Stimulated activated CD8-positive, alpha-beta memory T cell treated with anti-CD3 and anti-CD28 coated beads, Interleukin-7, amount 100 ng/mL, for 4 hours (primary cell): ENCODE data around the gene PHETA1.
A peak's percentile ranks its signal among the peaks of the same experiment; 100 is the strongest.
"Not testable (repeated sequence)": the region's sequence is repeated elsewhere in the genome, so short reads cannot be mapped to it uniquely, and the experiment has no call there.

Experiments used
- DNase-seq, 2 donors: peaks; one replicate each; pipeline ENCODE4 v3.0.0-alpha.2; 2020; ENCODE audit warnings: low read depth in 2 of 2

PHETA1 gene

GRCh38 chr12:111405149-111405858 is 36.4 kb upstream of the PHETA1 start:
- DNase-seq, result peak; percentile 98 to 99

- DNase-seq, result peak; percentile 85 to 90
Observed at GRCh38 chr12:111404362-111405148, 35.7 kb upstream of the PHETA1 start.

DNA sequence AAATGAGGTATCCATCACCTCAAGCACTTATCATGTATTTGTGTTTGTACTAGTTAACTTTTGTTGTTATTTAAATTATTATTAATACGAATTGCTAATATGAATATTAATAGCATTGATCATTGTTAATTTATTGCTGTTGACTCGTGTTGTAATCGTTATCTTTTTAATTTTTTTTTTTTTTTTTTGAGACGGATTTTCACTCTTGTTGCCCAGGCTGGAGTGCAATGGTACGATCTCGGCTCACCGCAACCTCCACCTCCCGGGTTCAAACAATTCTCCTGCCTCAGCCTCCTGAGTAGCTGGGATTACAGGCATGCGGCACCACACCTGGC is 33.6 kb upstream of the PHETA1 start:
- not testable (repeated sequence) for DNase-seq

DNA sequence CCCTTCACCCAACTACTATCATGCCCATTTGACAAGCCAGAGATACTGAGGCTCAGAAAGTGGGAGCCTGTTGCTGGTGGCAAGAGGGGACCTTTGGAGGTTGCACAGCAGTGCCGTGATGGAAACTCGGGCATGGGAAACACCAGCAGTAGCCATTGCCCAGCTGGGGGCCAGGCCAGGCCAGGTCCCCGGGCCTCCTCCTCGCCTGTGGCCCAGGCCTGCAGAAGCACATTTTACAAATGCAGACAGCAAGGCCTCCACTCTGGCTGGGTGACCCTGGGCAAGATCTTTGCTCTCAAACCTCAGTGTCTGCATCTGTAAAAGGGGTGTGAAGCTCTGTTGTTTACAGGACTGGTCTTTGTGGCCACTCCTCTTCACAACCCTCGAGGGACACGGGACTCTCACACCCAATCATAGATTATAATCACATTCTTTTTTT is 32.3 kb upstream of the PHETA1 start:
- DNase-seq, result no peak

DNA sequence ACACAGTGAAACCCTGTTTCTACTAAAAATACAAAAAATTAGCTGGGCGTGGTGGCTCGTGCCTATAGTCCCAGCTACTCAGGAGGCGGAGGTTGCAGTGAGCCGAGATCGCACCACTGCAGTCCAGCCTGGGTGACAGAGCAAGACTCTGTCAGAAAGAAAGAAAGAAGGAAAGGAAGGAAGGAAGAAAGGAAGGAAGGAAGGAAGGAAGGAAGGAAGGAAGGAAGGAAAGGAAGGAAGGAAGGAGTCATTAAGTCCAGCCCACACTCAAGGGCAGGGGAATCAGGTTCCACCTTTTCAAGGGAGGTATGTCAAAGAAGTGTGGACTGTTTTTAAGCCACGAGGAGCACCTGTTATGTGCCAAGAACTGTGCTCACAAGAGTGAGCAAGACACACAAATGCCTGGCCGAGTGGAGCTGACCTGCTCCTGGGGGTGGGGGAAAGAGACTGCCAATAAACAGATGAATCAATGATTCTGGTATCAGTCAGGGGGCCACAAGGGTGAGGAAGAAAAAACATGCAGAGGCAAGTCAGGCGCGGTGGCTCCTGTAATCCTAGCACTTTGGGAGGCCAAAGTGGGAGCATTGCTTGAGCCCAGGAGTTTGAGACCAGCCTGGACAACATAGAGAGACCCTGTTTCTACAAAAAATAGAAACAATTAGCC is 31.0 kb upstream of the PHETA1 start:
- DNase-seq, result not testable (repeated sequence)

DNA sequence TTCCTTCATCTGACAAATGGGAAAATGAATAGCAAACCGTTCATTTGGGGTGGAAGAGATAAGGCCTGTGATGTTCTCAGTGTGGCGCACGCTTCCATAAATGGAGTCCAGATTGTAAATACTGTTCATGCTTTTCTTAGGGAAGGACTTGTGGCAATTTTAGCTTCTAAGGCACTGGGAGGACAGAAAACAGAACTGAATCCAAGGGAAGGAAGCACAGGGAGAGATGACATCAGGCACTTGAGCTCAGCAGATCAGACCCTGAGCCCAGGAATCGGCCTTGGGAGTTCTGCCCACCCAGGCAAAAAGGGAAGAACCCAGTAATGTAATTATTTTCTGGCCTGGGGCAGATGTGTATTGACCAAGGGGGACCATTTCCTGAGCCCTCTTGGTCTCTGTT is 29.6 kb upstream of the PHETA1 start:
- DNase-seq, result no peak

GRCh38 chr12:111396726-111397445 is 28.0 kb upstream of the PHETA1 start:
- DNase-seq, result peak; percentile 61 to 80

DNA sequence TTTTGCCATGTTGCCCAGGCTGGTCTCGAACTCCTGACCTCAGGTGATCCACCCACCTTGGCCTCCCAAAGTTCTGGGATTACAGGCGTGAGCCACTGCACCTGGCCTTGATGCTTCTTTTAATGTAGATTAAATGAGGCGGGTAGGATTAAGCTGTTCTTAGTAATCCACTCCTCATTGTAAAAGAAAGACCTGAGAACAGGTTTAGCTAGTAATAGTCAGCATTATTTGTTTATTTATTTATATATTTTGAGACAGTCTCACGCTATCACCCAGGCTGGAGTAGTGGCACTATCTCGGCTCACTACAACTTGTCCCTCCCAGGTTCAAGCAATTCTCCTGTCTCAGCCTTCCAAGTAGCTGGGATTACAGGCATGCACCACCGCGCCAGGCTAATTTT is 27.4 kb upstream of the PHETA1 start:
- not testable (repeated sequence) for DNase-seq

DNA sequence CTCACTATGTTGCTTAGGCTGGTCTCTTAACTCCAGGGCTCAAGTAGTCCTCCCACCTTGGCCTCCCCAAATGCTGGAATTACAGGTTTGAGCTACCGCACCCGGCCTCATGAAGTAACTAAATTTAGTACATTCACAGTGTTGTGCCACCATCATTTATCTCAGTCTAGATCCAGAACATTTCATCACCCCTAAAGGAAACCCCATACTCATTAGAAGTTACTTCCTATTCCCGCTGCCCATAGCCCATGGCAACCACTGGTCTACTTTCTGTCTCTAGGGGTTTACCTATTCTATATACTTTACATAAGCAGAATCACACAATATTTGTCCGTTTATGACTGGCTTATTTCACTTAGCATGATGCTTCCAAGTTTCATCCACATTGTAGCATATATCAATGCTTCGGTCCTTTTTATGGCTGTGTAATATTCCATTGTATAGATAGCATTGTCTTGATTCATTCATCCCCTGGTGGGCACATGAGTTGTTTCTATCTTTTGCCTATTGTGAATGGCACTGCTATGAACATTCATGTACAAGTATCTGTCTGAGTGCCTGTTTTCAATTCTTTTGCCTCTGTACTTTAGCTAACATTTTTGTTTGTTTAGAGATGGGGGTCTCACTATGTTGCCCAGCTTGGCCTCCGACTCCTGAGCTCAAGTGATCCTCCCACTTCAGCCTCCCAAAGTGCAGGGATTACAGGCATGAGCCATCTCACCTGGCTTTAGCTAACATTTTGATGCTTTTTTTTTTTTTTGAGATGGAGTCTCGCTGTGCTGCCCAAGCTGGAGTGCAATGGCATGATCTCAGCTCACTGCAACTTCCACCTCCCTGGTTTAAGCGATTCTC is 26.7 kb upstream of the PHETA1 start:
- DNase-seq, result no peak

GRCh38 chr12:111394480-111394879 is 25.6 kb upstream of the PHETA1 start:
- DNase-seq, result no peak

GRCh38 chr12:111393700-111394300 is 24.9 kb upstream of the PHETA1 start:
- DNase-seq, result no peak

DNA sequence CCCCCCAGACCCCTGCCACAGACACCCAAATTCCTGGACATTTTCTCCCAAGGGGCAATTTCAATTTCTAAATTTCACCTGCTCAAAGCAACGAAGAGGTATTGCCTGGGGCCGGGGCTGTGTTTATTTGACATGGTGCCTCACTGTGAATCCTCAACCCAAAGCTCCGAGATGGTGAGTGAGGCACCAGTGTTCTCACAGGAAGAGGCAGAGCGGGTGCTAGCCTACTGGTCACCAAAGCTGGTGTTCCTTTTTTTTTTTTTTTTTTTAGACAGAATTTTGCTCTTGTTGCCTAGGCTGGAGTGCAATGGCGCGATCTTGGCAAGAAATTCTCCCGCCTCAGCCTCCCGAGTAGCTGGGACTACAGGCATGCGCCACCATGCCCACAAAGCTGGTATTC is 22.0 kb upstream of the PHETA1 start:
- DNase-seq, result no peak

GRCh38 chr12:111389635-111390034 is 20.7 kb upstream of the PHETA1 start:
- DNase-seq, result no peak

GRCh38 chr12:111387747-111388323 is 18.9 kb upstream of the PHETA1 start:
- no peak for DNase-seq

DNA sequence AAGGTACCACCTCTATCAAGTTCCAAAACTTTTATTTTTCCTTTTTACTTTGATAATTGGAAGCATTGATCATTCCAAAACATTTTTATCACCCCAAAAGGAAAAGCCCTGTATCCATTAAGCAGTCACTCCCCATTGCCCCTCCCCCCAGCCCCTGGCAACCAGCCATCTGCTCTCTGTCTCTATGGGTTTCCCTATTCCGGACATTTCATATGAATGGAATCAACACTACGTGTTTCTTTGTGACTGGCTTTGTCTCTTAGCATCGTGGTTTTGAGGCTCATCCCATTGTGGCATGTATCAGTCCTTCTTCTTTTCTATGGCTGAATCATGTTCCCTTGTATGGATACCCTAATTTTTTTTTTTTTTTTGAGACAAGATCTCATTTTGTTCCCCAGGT is 18.0 kb upstream of the PHETA1 start:
- no peak for DNase-seq

GRCh38 chr12:111384596-111384995 is 15.7 kb upstream of the PHETA1 start:
- DNase-seq, result no peak

GRCh38 chr12:111379942-111380554 is 11.2 kb upstream of the PHETA1 start:
- no peak for DNase-seq

DNA sequence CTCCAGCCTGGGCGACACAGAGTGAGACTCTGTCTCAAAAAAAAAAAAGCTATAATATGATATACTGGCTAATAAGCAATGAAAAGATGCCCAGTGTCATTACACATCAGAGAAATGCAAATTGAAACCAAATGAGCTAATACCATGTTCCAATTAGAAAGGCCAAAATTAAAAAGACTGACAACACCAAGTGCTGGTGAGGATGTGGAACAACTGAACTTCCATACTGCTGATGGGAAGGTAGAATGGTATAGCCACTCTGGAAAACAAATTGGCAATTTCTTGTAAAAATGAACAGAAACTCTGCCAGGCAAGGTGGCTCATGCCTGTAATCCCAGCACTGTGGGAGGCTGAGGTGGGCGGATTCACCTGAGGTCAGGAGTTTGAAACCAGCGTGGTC is 8.5 kb upstream of the PHETA1 start:
- no peak for DNase-seq

DNA sequence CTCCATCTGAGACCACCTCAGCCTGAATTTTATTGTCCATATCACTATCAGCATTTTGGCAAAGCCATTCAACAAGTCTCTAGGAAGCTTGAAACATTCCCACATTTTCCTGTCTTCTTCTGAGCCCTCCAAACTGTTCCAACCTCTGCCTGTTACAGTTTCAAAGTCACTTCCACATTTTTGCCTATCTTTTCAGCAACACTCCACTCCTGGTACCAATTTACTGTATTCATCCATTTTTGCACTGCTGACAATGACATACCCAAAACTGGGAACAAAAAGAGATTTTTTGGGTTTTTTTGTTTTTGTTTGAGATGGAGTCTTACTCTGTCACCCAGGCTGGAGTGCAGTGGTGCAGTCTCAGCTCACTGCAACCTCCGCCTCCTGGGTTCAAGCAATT is 4.3 kb upstream of the PHETA1 start:
- not testable (repeated sequence) for DNase-seq
